Rectal smooth muscle tissue (tissue), 1 donor: Measurements from ENCODE around the gene TMEM97.
A peak's percentile ranks its signal among the peaks of the same experiment; 100 is the strongest.
"Not testable (repeated sequence)": the region's sequence is repeated elsewhere in the genome, so short reads cannot be mapped to it uniquely, and the experiment has no call there.

Source experiments
- H3K27ac ChIP-seq: one replicate; pipeline ENCODE4 v1.7.0; 2013; ENCODE audit warnings: low read depth, low read length, inconsistent platforms
- H3K27me3 ChIP-seq: one replicate; pipeline ENCODE4 v1.7.0; 2013; ENCODE audit warnings: low read length; ENCODE audit not compliant: control insufficient read depth, insufficient read depth
- H3K36me3 ChIP-seq: one replicate; pipeline ENCODE4 v1.7.0; 2013; ENCODE audit warnings: low read length; ENCODE audit not compliant: control insufficient read depth, insufficient read depth
- H3K4me1 ChIP-seq: one replicate; pipeline ENCODE4 v1.7.0; 2013; ENCODE audit warnings: low read length; ENCODE audit not compliant: control insufficient read depth, insufficient read depth
- H3K4me3 ChIP-seq: one replicate; pipeline ENCODE4 v1.7.0; 2013; ENCODE audit warnings: low read length
- H3K9ac ChIP-seq: one replicate; pipeline ENCODE4 v1.7.0; 2013; ENCODE audit warnings: low read length

The TMEM97 gene

DNA sequence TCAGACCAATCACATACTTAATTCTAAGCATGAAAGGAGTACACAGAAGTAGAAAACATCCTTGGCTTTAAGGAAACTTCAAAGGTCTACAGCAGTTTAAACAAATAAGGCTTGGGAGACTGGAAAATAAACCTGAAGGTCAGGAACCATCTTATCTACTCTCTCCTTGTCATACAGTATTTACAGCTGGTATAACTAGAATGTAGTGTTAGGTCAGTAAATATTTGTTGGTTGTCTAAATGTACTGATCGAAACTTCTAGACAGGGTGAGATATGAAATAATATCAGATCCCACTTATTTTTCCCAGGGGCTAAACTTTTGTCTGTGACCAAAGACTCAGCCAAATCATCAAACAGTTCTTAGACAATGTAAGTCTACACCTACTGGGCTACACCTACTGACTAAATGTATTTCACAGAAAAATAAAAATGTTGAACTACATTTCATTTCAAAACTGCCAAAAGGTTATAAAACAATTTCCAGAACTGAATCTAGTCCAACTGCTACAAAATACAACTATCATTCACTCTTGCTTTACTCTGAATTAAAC lies 27.1 kb upstream of the TMEM97 start:
- Histone ChIP-seq H3K36me3 (no peaks in the 10 kb centered on the region), H3K4me3 (no peak overlapping the region), H3K27me3 (no peaks in the 10 kb centered on the region), H3K4me1 (no peaks in the 10 kb centered on the region), H3K27ac (no peak overlapping the region), H3K9ac (no peak overlapping the region)

GRCh38 chr17:28292878-28293277 lies 26.1 kb upstream of the TMEM97 start:
- not testable (repeated sequence) for H3K9ac ChIP-seq, H3K36me3 ChIP-seq, H3K27me3 ChIP-seq, H3K4me3 ChIP-seq, H3K27ac ChIP-seq, H3K4me1 ChIP-seq

DNA sequence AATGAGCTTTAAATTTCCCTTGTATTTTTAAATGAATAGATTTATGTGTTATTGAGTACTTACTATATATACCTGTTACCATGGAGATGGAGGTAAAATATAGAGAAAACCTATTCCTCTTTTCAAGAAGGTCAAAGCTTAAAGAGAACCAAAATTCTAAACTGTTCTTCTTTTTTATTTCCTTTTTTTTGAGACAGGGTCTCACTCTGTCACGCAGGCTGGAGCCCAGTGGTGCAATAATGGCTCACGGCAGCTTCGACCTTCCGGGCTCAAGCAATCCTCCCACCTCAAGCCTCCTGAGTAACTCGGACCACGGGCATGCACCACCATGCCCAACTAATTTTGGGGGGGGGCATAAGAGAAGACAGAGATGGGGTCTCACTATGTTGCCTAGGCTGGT lies 25.0 kb upstream of the TMEM97 start:
- no peaks in the 10 kb centered on the region for H3K27me3 ChIP-seq
- H3K27ac ChIP-seq, result no peak overlapping the region
- H3K4me3 ChIP-seq, result no peak overlapping the region
- H3K9ac ChIP-seq, result no peak overlapping the region
- no peaks in the 10 kb centered on the region for H3K4me1 ChIP-seq
- no peaks in the 10 kb centered on the region for H3K36me3 ChIP-seq

GRCh38 chr17:28295677-28296578 lies 23.1 kb upstream of the TMEM97 start:
- H3K36me3 ChIP-seq, result no peaks in the 10 kb centered on the region
- H3K4me3 ChIP-seq, result no peak overlapping the region
- no peak overlapping the region for H3K27ac ChIP-seq
- no peaks in the 10 kb centered on the region for H3K27me3 ChIP-seq
- no peak overlapping the region for H3K9ac ChIP-seq
- H3K4me1 ChIP-seq, result no peaks in the 10 kb centered on the region

- Histone ChIP-seq H3K36me3 (no peaks in the 10 kb centered on the region), H3K9ac (no peak overlapping the region), H3K27me3 (no peaks in the 10 kb centered on the region), H3K27ac (no peak overlapping the region), H3K4me3 (no peak overlapping the region), H3K4me1 (no peaks in the 10 kb centered on the region)
These were observed 20.6 kb upstream of the TMEM97 start for GRCh38 chr17:28298449-28298848.

DNA sequence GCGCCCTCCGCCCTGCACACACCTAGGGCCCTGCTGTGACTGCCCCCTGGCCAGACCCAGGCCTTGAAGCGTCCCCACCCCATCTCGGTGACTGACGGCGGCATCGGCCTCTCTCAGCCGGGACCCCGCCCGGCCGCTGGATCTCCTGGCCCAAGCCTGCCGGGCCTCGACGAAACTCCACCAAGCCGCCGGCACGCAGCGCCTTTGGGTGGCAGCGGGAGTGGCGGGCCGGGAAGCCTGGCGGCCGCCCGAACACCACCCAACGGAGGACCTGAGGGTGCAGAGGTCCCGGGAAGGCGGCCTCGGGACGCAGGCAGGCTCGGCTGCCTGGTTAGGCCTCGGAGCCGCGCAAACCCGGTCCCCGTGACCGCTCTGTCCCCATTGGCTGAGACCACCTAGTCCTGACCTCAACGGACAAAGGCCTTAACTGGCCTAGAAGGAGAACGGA lies 12.0 kb upstream of the TMEM97 start:
- Histone ChIP-seq H3K27me3 (no peaks in the 10 kb centered on the region), H3K4me1 (no peaks in the 10 kb centered on the region), H3K4me3 (no peak overlapping the region), H3K36me3 (no peaks in the 10 kb centered on the region), H3K27ac (no peak overlapping the region), H3K9ac (no peak overlapping the region)

DNA sequence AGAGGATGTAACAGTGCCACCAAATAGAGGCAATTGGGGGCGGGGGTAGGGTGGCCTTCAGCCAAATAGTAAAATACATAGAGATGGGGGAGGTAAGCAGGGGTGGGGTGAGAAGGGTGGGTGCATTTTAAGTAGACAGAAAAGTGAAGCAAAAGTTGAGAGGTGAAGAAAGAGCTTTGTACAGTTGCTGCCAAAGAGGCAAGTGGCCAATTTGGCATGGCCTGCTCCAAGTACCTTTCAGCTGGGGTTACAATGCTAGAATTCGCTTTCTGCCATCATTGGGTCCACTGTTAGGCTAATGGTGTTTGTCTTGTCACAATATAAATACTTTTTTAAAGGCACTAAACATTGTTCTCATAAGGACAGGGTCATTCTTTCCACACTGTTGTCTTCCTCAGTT lies 5.2 kb upstream of the TMEM97 start:
- Histone ChIP-seq H3K27me3 (no peaks in the 10 kb centered on the region), H3K9ac (no peak overlapping the region), H3K4me1 (no peaks in the 10 kb centered on the region), H3K27ac (no peak overlapping the region), H3K4me3 (no peak overlapping the region), H3K36me3 (no peaks in the 10 kb centered on the region)

DNA sequence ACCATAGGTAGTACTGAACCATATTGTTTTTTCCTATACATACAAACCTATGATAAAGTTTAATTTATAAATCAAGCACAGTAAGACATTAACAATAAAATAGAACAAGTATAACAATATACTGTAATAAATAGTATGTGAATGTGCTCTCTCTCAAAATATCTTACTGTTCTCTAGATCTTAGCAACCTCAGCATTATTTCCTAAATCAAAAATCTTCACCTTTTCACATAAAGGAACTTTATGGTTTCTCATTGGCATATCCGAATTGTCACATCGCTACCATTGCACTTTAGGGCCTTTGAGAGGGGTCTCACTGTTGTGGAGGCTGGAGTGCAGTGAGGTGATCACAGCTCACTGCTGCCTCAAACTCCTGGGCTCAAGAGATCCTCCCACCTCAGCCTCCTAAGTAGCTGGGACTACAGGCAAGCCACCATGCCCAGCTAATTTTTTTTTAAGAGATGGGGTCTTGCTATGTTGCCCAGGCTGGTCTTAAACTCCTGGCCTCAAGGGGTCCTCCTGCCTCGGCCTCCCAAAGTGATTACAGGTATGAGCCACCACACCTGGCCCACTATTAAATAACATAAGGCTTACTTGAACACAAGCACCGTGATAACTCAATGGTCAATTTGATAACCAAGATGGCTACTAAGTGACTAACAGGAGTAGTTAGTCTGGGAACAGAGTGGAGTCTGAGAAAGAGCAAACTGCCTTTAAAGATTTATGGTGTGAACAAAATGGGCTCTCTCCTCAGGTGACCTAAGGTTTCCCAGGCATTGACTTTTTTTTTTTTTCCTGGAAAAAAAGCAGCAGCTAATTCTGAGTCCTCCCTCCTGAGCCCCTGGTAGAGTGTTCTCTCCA lies 2.9 kb upstream of the TMEM97 start:
- H3K27me3 ChIP-seq, result no peaks in the 10 kb centered on the region
- H3K4me3 ChIP-seq, result no peak overlapping the region
- peaks cover 4% of the 10 kb centered on the region for H3K4me1 ChIP-seq
- no peak overlapping the region for H3K9ac ChIP-seq
- no peak overlapping the region for H3K27ac ChIP-seq
- no peaks in the 10 kb centered on the region for H3K36me3 ChIP-seq

GRCh38 chr17:28317099-28317965 lies 1.7 kb upstream of the TMEM97 start:
- no peaks in the 10 kb centered on the region for H3K36me3 ChIP-seq
- no peak overlapping the region for H3K9ac ChIP-seq
- H3K27ac ChIP-seq, result no peak overlapping the region
- H3K27me3 ChIP-seq, result no peaks in the 10 kb centered on the region
- no peak overlapping the region for H3K4me3 ChIP-seq
- peaks cover 4% of the 10 kb centered on the region for H3K4me1 ChIP-seq

DNA sequence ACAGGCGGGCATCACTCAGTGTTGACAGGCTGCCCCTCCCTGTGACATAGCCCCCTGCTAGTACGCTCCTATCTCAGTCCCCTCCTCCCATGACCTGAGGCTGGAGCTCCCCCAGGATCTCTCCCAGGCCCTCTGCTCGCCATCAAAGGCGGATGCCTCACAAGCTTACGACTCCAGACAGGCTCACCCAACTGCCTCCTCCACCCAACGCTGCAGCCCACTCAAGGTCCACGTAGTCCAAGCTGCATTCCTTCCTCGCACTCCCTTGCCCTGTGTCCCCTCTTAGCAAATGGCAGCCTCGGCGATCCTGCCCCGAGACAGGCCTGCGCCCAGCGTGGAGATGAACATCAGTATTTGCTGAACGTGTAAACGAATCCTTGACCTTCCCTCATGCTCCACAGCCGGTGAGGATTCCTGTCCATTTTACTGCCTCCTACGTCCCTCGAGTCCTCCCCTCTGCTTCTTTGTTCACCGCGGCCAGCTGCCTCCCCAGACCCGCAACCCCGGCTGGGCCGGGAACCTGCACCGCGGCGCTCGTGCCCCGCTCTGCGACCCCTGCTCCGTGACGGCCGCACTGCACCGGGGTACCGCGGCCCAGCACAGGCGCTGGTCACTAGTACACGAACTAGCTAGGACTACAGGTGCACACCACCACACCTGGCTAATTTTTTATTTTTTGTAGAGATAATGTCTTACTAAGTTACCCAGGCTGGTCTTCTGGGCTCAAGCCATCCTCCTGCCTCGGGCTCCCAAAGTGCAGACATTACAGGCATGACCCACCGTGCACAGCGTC lies 838 bp upstream of the TMEM97 start:
- Histone ChIP-seq H3K27me3 (no peaks in the 10 kb centered on the region), H3K9ac (no peak overlapping the region), H3K4me1 (peaks cover 4% of the 10 kb centered on the region), H3K36me3 (no peaks in the 10 kb centered on the region), H3K27ac (no peak overlapping the region), H3K4me3 (peak overlapping the region; percentile 85)

DNA sequence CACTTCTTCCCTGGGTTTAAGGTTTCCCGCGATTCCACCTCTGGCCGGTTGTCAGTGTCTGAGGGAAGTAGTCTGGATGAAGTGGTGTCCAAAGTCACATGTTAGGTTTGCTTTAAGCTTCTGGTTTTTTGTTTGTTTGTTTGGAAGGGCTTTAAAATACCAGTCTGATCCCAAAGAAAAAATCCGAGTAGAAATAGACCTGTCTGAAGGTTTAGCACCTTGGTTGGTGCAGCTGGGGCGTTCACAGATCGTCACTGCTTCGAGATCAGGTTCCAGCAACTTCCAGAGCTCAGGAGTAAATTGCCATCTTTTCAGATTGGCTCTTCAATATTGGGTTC lies 567 bp downstream of the TMEM97 start:
- Histone ChIP-seq H3K4me3 (peak overlapping the region; percentile 85), H3K36me3 (no peaks in the 10 kb centered on the region), H3K9ac (no peak overlapping the region), H3K27me3 (no peaks in the 10 kb centered on the region), H3K27ac (no peak overlapping the region), H3K4me1 (peaks cover 4% of the 10 kb centered on the region)
